Right ventricle myocardium superior (tissue), 1 donor: ENCODE measurements around the gene RNASE9. TPM values are rescaled to one million over a fixed set of nuclear protein-coding genes. Genes with fewer than 3 reads are reported as not detected.
"Not testable (repeated sequence)": the region's sequence is repeated elsewhere in the genome, so short reads cannot be mapped to it uniquely, and the experiment has no call there.

Source experiments
- ATAC-seq: fragments of 200-7000 bp; cut with Tn5 transposase; one replicate; pipeline ENCODE4 v1.9.1; 2020; ENCODE audit warnings: mild to moderate bottlenecking; ENCODE audit not compliant: poor library complexity
- DNase-seq: peaks from one replicate; pipeline ENCODE4 v3.0.0-alpha.2; 2020
- intact Hi-C: fragments of 100-400 bp; cut with DNase I; formaldehyde crosslinking; loops from one replicate; pipeline ENCODE4 v1.11.2; 2022
- total RNA-seq: library from RNA; stranded (reverse); fragmentation: NEBNext Ultra II Directional; extraction: Animal tissue kit (Norgen Biotek cat#: 25700); gene quantifications from one replicate; pipeline ENCODE4 v1.2.1, GENCODE V29; 2021
- donor health status: DM: no; HTN: yes; CAD: no; lungs with severe emphysema.

The RNASE9 gene
- total RNA-seq, 1 donor from 2014 or later = not detected

GRCh38 chr14:20580242-20580641, 19.4 kb upstream of the RNASE9 start:
- intact Hi-C loops = no loop called here
- no peak for DNase-seq
- ATAC-seq = no peak

GRCh38 chr14:20578784-20579502, 18.1 kb upstream of the RNASE9 start:
- intact Hi-C loops = no loop called here
- no peak for DNase-seq
- no peak for ATAC-seq

DNA sequence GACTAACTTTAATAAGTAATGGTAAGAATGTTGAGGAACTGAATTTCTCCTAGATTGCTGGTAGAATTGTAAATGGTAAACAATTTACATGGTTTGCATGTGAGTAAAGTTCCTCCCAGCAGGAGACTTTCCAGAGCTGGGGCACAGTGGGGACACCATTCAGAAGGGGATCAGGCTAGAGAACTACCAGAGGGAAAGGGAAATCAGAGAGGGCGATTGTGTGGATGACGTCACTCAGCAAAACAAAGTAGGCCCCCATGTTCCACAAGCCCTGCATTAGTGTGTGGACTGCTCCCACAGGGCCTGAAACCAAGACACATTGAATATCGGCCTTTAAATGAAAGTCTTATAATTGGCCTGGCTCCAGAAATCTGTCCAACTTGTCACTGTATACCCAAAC, 17.5 kb upstream of the RNASE9 start:
- no peak for DNase-seq
- ATAC-seq = no peak
- intact Hi-C loops = no loop called here

DNA sequence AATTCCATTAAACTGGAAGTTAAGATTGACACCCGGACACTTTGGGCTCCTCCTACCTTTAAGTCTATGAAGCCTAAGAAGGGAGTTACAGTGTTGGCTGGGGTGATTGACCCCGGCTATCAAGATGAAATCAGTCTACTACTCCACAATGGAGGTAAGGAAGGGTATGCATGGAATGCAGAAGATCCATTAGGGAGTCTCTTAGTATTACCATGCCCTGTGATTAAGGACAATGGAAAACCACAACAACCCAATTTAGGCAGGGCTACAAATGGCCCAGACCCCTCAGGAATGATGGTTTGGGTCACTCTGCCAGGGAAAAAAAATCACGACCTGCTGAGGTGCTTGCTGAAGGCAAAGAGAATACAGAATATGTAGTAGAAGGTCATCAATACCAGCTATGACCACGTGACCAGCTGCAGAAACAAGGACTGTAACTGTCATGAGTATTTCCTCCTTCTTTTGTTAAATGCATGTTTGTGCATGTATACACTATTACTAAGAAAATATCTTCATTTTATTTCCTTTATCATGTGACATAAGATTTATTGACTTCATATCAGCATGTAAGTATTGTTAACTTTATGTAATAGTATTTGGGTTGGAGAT, 11.6 kb upstream of the RNASE9 start:
- intact Hi-C loops, DNase-seq, ATAC-seq: not testable (repeated sequence)

DNA sequence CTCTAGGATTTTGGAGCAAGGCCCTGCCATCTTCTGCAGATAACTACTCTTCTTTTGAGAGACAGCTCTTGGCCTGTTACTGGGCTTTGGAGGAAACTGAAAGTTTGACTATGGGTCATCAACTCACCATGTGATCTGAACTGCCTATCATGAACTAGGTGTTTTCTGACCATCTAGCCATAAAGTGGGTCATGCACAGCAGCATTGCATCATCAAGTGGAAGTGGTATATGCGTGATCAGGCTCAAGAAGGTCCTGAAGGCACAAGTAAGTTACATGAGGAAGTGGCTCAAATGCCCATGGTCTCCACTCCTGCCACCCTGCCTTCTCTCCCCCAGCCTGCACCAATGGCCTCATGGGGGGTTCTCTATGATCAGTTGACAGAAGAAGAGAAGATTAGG, 9.9 kb upstream of the RNASE9 start:
- intact Hi-C loops = not testable (repeated sequence)

DNA sequence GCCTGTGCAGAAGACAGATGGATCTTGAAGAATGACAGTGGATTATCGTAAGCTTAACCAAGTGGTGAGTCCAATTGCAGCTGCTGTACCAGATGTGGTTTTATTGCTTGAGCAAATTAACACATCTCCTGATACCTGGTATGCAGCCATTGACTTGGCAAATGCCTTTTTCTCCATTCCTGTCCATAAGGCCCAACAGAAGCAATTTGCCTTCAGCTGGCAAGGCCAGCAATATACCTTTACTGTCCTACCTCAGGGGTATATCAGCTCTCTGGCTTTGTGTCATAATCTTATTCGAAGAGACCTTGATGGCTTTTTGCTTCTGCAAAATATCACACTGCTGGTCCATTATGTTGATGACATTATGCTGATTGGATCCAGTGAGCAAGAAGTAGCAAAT, 9.0 kb upstream of the RNASE9 start:
- intact Hi-C loops, DNase-seq, ATAC-seq: not testable (repeated sequence)

More for the DNA sequence above, 9.9 kb upstream of the RNASE9 start:
- DNase-seq, ATAC-seq: not testable (repeated sequence)

GRCh38 chr14:20569066-20569465, 8.2 kb upstream of the RNASE9 start:
- ATAC-seq (no peak), DNase-seq (no peak)
- intact Hi-C loops = no loop called here

DNA sequence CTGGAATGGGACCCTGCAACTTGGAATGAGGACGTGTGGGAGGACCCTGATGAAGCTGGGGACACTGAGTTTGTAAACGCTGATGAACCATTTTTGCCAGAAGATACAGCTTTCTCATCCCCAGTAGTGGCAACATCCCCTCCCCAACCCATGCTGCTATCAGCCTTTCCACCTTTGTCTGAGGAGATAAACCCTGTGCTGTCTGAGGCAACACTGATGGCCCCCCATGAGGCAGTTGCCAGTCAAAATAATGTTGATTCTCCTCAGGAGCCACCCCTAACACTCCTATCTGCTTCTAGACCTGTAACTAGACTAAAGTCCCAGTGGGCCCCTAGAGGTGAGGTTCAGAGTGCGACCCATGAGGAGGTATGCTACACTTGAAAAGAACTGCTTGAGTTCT, 7.5 kb upstream of the RNASE9 start:
- no peak for ATAC-seq
- DNase-seq = no peak
- intact Hi-C loops = no loop called here

DNA sequence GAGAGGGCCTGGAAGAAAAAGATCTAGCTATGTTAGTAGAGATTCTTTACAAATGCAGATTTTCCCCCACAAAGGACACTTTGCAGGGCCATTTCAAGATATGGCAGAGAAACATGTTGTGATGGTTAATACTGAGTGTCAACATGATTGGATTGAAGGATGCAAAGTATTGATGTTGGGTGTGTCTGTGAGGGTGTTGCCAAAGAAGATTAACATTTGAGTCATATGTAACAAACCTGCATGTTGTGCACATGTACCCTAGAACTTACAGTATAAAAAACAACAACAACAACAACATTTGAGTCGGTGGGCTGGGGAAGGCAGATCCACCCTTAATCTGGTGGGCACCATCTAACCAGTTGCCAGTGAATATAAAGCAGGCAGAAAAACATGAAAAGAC, 6.4 kb upstream of the RNASE9 start:
- ATAC-seq, DNase-seq, intact Hi-C loops: not testable (repeated sequence)

- DNase-seq (no peak), ATAC-seq (no peak)
- intact Hi-C loops = no loop called here
Measured at GRCh38 chr14:20564501-20564997, 3.7 kb upstream of the RNASE9 start.

GRCh38 chr14:20563971-20564370, 3.1 kb upstream of the RNASE9 start:
- DNase-seq (no peak), ATAC-seq (no peak)
- intact Hi-C loops = no loop called here

DNA sequence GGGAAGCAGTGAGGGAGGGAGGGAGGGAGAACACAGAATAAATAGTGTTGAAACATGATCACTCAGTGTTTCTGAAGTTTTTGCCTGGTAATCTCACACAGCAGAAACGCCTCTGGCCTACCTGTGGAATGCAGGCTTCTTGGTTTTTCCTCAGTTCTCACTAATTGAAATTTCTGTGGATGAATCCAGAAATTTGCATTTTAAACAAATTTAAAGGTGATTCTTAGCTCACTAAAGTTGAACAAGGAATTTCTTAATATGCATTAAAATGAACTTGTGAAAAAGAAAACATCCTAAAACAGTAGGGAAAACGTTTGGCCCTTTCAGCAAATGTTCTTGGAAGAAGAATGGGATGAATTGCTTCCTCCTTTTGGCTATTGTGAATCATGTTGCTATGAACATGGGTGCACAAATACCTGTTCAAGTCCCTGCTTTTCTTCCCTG, 1.4 kb downstream of the RNASE9 start:
- intact Hi-C loops = no loop called here
- DNase-seq (no peak), ATAC-seq (no peak)

- intact Hi-C loops = no loop called here
- DNase-seq (no peak), ATAC-seq (no peak)
Measured at GRCh38 chr14:20557212-20557542, 3.7 kb downstream of the RNASE9 start.

DNA sequence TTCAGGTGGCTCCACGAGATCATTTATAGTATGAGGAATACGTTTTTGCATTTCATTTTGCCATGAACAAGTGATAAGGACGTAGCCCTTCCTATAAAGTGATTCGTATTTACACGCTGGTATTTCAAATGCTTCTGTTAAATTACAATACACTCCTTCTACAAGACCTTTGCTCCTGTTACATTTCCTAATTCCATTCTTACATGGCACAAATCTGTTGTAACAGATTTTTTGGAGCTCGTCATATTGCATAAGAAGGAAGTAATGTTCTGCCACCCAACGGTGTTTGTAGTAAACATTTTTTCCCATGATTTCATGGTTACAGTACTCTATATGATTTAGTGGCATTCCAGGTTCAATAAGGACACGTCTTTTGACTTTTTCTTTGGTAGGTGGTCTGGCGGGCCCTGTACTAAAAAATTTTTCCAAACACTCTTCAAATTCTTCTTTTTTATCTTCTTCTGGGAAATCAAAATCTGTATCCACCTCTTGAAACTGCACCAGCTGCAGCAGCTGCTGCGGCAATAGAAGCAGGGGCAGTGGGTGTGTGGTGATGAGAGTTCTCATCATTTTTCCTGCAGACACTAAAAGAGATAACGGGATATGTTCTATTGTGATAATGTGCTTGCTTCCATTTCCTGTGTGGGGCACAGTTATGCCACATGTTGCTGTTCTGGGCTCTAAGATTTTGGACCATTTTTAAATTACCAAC, 4.2 kb downstream of the RNASE9 start:
- DNase-seq = no peak
- no peak for ATAC-seq
- intact Hi-C loops = no loop called here

DNA sequence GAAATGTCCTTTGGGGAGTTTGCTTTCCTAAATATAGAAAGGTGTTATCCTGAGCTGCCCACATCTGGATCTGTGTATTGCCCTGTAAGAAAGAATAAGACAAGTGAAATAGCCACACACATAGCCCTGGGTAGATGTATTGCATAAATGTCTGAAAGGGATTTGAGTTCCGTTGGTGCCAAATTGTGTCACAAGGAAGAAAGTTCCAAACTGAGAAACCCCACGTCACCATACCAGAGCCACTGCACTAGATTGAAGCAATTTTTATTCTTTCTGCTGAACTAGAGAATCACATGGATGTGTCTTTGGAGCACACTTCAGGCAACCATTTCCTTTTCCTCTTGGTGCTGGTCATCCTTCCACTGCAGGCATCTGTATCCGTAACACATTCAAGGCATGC, 5.0 kb downstream of the RNASE9 start:
- ATAC-seq = no peak
- intact Hi-C loops = no loop called here
- no peak for DNase-seq

GRCh38 chr14:20553024-20553423, 7.8 kb downstream of the RNASE9 start:
- intact Hi-C loops = no loop called here
- DNase-seq = no peak
- ATAC-seq = no peak

- intact Hi-C loops = no loop called here
- no peak for ATAC-seq
- DNase-seq = no peak
Measured at GRCh38 chr14:20551606-20552005, 9.2 kb downstream of the RNASE9 start.

DNA sequence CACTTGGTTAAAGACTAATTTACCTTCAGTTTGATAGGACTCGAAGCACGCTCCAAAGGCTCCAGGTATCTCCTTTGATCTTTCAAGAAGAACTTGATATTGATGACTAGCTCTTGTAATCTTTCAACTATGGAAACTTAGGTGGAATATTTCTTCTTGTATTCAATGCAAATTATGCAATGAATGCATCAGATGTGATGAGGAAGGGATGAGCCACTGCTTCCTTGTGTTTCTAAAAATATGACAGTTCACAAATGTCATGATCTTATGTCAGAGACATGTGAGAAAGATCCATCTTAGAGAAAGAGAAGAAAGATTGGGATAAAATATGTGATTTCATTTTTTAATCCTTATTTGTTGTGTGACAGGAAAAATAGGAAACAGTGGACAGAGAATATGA, 9.9 kb downstream of the RNASE9 start:
- ATAC-seq = no peak
- DNase-seq = no peak
- intact Hi-C loops = no loop called here

DNA sequence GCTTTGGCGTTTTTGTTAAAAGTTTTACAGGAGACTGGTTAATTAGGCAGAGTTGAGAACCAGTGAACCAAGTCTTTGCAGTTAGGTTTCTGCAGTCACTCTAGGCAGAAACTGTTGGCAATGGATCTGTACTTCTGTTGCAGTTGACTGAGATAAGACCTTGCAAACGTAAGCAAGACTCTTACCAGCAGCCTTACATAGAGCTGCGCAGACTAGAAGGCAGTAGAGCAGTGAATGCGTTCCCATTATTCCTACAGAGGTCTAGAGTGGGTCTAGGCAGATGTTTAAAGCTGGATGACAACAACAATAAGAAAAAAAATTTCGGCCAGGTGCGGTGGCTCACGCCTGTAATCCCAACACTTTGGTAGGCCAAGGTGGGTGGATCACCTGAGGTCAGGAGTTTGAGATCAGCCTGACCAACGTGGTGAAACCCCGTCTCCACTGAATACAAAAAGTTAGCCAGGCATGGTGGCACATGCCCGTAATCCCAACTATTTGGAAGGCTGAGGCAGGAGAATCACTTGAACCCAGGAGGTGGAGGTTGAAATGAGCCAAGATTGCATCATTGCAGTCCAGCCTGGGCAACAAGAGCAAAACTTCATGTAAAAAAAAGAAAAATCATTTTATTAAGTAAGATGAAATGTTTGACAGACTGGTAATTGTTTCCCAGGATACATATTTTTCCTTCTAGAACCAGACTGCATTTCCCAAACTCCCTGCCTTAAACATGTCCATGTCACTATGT, 12.3 kb downstream of the RNASE9 start:
- no peak for ATAC-seq

More for the DNA sequence above, 12.3 kb downstream of the RNASE9 start:
- intact Hi-C loops = no loop called here
- DNase-seq = no peak
